Ectodermal cell (in vitro differentiated cells): ENCODE results near the gene LHFPL3.

Experiments
- H3K27ac ChIP-seq: 2 replicates; pipeline ENCODE4 v1.7.0; 2013; ENCODE audit warnings: mild to moderate bottlenecking, low read depth, low read length; ENCODE audit not compliant: insufficient read depth, poor library complexity, severe bottlenecking
- H3K27me3 ChIP-seq: 2 replicates; pipeline ENCODE4 v1.7.0; 2013; ENCODE audit warnings: mild to moderate bottlenecking, low read length; ENCODE audit not compliant: insufficient read depth, control insufficient read depth, poor library complexity, severe bottlenecking
- H3K36me3 ChIP-seq: one replicate; pipeline ENCODE4 v1.7.0; 2013; ENCODE audit warnings: low read length; ENCODE audit not compliant: control insufficient read depth, insufficient read depth
- H3K4me1 ChIP-seq: one replicate; pipeline ENCODE4 v1.7.0; 2013; ENCODE audit warnings: low read length; ENCODE audit not compliant: control insufficient read depth, insufficient read depth
- H3K4me3 ChIP-seq: 2 replicates; pipeline ENCODE4 v1.7.0; 2013; ENCODE audit warnings: low read depth, low read length, control low read depth; ENCODE audit not compliant: insufficient read depth
- H3K9me3 ChIP-seq: 2 replicates; pipeline ENCODE4 v1.7.0; 2013; ENCODE audit warnings: mild to moderate bottlenecking, low read length, moderate library complexity; ENCODE audit not compliant: control insufficient read depth
- WGBS, 2 experiments: methylation state at CpG; one replicate each; pipeline ENCODE4 v1.1.7; 2013; ENCODE audit warnings: missing lambda C conversion rate in 2 of 2; 5-methylcytosine and 5-hydroxymethylcytosine counted together

The LHFPL3 gene

GRCh38 chr7:104366390-104366789 is 38.0 kb downstream of the LHFPL3 start:
- Histone ChIP-seq H3K4me1 (no peaks in the 10 kb centered on the region), H3K4me3 (no peak overlapping the region), H3K27me3 (no peaks in the 10 kb centered on the region), H3K36me3 (no peaks in the 10 kb centered on the region), H3K9me3 (no peaks in the 10 kb centered on the region), H3K27ac (no peak overlapping the region)
- WGBS, 2 experiments = 84 to 100% methylated on average over 1 of the region's 1 CpG

GRCh38 chr7:104367926-104368325 is 39.5 kb downstream of the LHFPL3 start:
- no peaks in the 10 kb centered on the region for H3K4me1 ChIP-seq

GRCh38 chr7:104371216-104371979 is 43.0 kb downstream of the LHFPL3 start:
- Histone ChIP-seq H3K27me3 (no peaks in the 10 kb centered on the region), H3K9me3 (no peaks in the 10 kb centered on the region), H3K27ac (no peak overlapping the region), H3K36me3 (no peaks in the 10 kb centered on the region), H3K4me1 (no peaks in the 10 kb centered on the region), H3K4me3 (no peak overlapping the region)
- WGBS, 2 experiments = 81 to 86% methylated on average over 4 of the region's 4 CpGs

More at GRCh38 chr7:104367926-104368325, 39.5 kb downstream of the LHFPL3 start:
- no peak overlapping the region for H3K4me3 ChIP-seq
- H3K36me3 ChIP-seq = no peaks in the 10 kb centered on the region
- H3K27me3 ChIP-seq = no peaks in the 10 kb centered on the region
- H3K9me3 ChIP-seq = no peaks in the 10 kb centered on the region
- H3K27ac ChIP-seq = no peak overlapping the region

- Histone ChIP-seq H3K36me3 (no peaks in the 10 kb centered on the region), H3K27ac (no peak overlapping the region), H3K4me3 (no peak overlapping the region), H3K4me1 (no peaks in the 10 kb centered on the region), H3K9me3 (no peaks in the 10 kb centered on the region), H3K27me3 (no peaks in the 10 kb centered on the region)
- 95% methylated on average over 5 of the region's 5 CpGs for WGBS, 2 experiments
Observed at GRCh38 chr7:104371980-104372357, 43.6 kb downstream of the LHFPL3 start.

GRCh38 chr7:104382616-104383015 is 54.2 kb downstream of the LHFPL3 start:
- Histone ChIP-seq H3K27ac (no peak overlapping the region), H3K9me3 (no peaks in the 10 kb centered on the region), H3K4me3 (no peak overlapping the region), H3K36me3 (no peaks in the 10 kb centered on the region), H3K27me3 (no peaks in the 10 kb centered on the region), H3K4me1 (no peaks in the 10 kb centered on the region)
- 93 to 100% methylated on average over 4 of the region's 4 CpGs for WGBS, 2 experiments

GRCh38 chr7:104386943-104387342 is 58.5 kb downstream of the LHFPL3 start:
- Histone ChIP-seq H3K27me3 (no peaks in the 10 kb centered on the region), H3K4me3 (no peak overlapping the region), H3K4me1 (no peaks in the 10 kb centered on the region), H3K36me3 (no peaks in the 10 kb centered on the region), H3K9me3 (peaks cover 2% of the 10 kb centered on the region), H3K27ac (no peak overlapping the region)

GRCh38 chr7:104388222-104388621 is 59.8 kb downstream of the LHFPL3 start:
- no peaks in the 10 kb centered on the region for H3K4me1 ChIP-seq
- peaks cover 2% of the 10 kb centered on the region for H3K9me3 ChIP-seq
- no peak overlapping the region for H3K4me3 ChIP-seq
- WGBS, 2 experiments = 79 to 81% methylated on average over 3 of the region's 3 CpGs
- no peaks in the 10 kb centered on the region for H3K27me3 ChIP-seq
- H3K27ac ChIP-seq = no peak overlapping the region
- H3K36me3 ChIP-seq = no peaks in the 10 kb centered on the region

- H3K9me3 ChIP-seq = no peaks in the 10 kb centered on the region
- no peak overlapping the region for H3K27ac ChIP-seq
- H3K4me3 ChIP-seq = no peak overlapping the region
- H3K4me1 ChIP-seq = no peaks in the 10 kb centered on the region
- no peaks in the 10 kb centered on the region for H3K27me3 ChIP-seq
- H3K36me3 ChIP-seq = no peaks in the 10 kb centered on the region
Observed at GRCh38 chr7:104395162-104395561, 66.8 kb downstream of the LHFPL3 start.

GRCh38 chr7:104397442-104397841 is 69.0 kb downstream of the LHFPL3 start:
- Histone ChIP-seq H3K27me3 (no peaks in the 10 kb centered on the region), H3K36me3 (no peaks in the 10 kb centered on the region), H3K4me3 (no peak overlapping the region), H3K27ac (no peak overlapping the region), H3K4me1 (no peaks in the 10 kb centered on the region), H3K9me3 (no peaks in the 10 kb centered on the region)
- WGBS, 2 experiments = 78 to 85% methylated on average over 3 of the region's 4 CpGs

- no peaks in the 10 kb centered on the region for H3K36me3 ChIP-seq
- 80 to 100% methylated on average over 1 of the region's 1 CpG for WGBS, 2 experiments
- no peak overlapping the region for H3K27ac ChIP-seq
Observed at GRCh38 chr7:104408371-104408770, 80.0 kb downstream of the LHFPL3 start.

GRCh38 chr7:104410742-104411141 is 82.3 kb downstream of the LHFPL3 start:
- H3K36me3 ChIP-seq = no peaks in the 10 kb centered on the region
- WGBS, 2 experiments = 91 to 92% methylated on average over 4 to 5 of the region's 5 CpGs
- H3K4me3 ChIP-seq = no peak overlapping the region
- no peaks in the 10 kb centered on the region for H3K4me1 ChIP-seq
- no peak overlapping the region for H3K27ac ChIP-seq
- no peaks in the 10 kb centered on the region for H3K27me3 ChIP-seq
- H3K9me3 ChIP-seq = no peaks in the 10 kb centered on the region

More at GRCh38 chr7:104408371-104408770, 80.0 kb downstream of the LHFPL3 start:
- Histone ChIP-seq H3K4me1 (no peaks in the 10 kb centered on the region), H3K27me3 (no peaks in the 10 kb centered on the region), H3K9me3 (no peaks in the 10 kb centered on the region), H3K4me3 (no peak overlapping the region)
